ENCODE measurements around the gene BMP10. TPM values are rescaled to one million over a fixed set of nuclear protein-coding genes. Genes with fewer than 3 reads are reported as not detected.
A peak's percentile ranks its signal among the peaks of the same experiment; 100 is the strongest.
"Not testable (repeated sequence)": the region's sequence is repeated elsewhere in the genome, so short reads cannot be mapped to it uniquely, and the experiment has no call there.

BMP10 gene
- not detected in 2 replicates for total RNA-seq

GRCh38 chr2:68871159-68871764 lies at the start of gene BMP10:
Gene BMP10 (minus strand): TSS chr2:68871397. CDS start chr2:68871358, 39 bp downstream.
- no peak for DNase-seq (ENCODE audit: low read depth)

- no peak for DNase-seq (ENCODE audit: low read depth)
These were observed 49.4 kb upstream of the BMP10 start for GRCh38 chr2:68920481-68921170.

- DNase-seq (ENCODE audit: low read depth), result no peak
These were observed 47.3 kb upstream of the BMP10 start for GRCh38 chr2:68918497-68918896.

- DNase-seq (ENCODE audit: low read depth), result no peak
These were observed 46.0 kb upstream of the BMP10 start for GRCh38 chr2:68917034-68917718.

- DNase-seq (ENCODE audit: low read depth), result no peak
These were observed 45.0 kb upstream of the BMP10 start for GRCh38 chr2:68916226-68916625.

GRCh38 chr2:68915393-68915792 lies 44.2 kb upstream of the BMP10 start:
- DNase-seq (ENCODE audit: low read depth), result no peak

- no peak for DNase-seq (ENCODE audit: low read depth)
These were observed 42.2 kb upstream of the BMP10 start for GRCh38 chr2:68913359-68913758.

- no peak for DNase-seq (ENCODE audit: low read depth)
These were observed 41.5 kb upstream of the BMP10 start for GRCh38 chr2:68912732-68913131.

- no peak for DNase-seq (ENCODE audit: low read depth)
These were observed 40.9 kb upstream of the BMP10 start for GRCh38 chr2:68912111-68912510.

GRCh38 chr2:68911709-68912108 lies 40.5 kb upstream of the BMP10 start:
- DNase-seq (ENCODE audit: low read depth), result no peak

- DNase-seq (ENCODE audit: low read depth), result no peak
These were observed 40.0 kb upstream of the BMP10 start for GRCh38 chr2:68911246-68911645.

- DNase-seq (ENCODE audit: low read depth), result peak; percentile 61
These were observed 38.8 kb upstream of the BMP10 start for GRCh38 chr2:68909793-68910674.

GRCh38 chr2:68908392-68908970 lies 37.3 kb upstream of the BMP10 start:
- peak; percentile 94 for DNase-seq (ENCODE audit: low read depth)

- DNase-seq (ENCODE audit: low read depth), result no peak
These were observed 36.7 kb upstream of the BMP10 start for GRCh38 chr2:68907920-68908253.

GRCh38 chr2:68907232-68907919 lies 36.2 kb upstream of the BMP10 start:
- no peak for DNase-seq (ENCODE audit: low read depth)

GRCh38 chr2:68906716-68907115 lies 35.5 kb upstream of the BMP10 start:
- DNase-seq (ENCODE audit: low read depth), result no peak

GRCh38 chr2:68905116-68905515 lies 33.9 kb upstream of the BMP10 start:
- no peak for DNase-seq (ENCODE audit: low read depth)

GRCh38 chr2:68901561-68901960 lies 30.4 kb upstream of the BMP10 start:
- no peak for DNase-seq (ENCODE audit: low read depth)

- DNase-seq (ENCODE audit: low read depth), result no peak
These were observed 30.0 kb upstream of the BMP10 start for GRCh38 chr2:68901199-68901514.

GRCh38 chr2:68900496-68901198 lies 29.4 kb upstream of the BMP10 start:
- DNase-seq (ENCODE audit: low read depth), result no peak

GRCh38 chr2:68895981-68896380 lies 24.8 kb upstream of the BMP10 start:
- DNase-seq (ENCODE audit: low read depth), result not testable (repeated sequence)
